OCI-LY7 (cell line): ENCODE measurements around the gene PEX14. TPM values are rescaled to one million over a fixed set of nuclear protein-coding genes. Genes with fewer than 3 reads are reported as not detected.

Experiments used
- BruUV-seq: library from RNA; stranded (reverse); fragments of 400-500 nt; replicated peaks from 2 replicates; lab custom pipeline; 2021; lab: Mats Ljungman, UMichigan
- CTCF ChIA-PET: fragments of 300-600 bp; sonication (Branson Sonifier 250); formaldehyde crosslinking; loops from one replicate; lab custom pipeline; 2022; ENCODE audit warnings: antibody characterized with exemption; ENCODE audit not compliant: unreplicated experiment; lab: Charles Lee
- POLR2A ChIA-PET: fragments of 300-600 bp; sonication (Branson Sonifier 250); formaldehyde crosslinking; loops from one replicate; lab custom pipeline; 2022; ENCODE audit warnings: antibody characterized with exemption; lab: Charles Lee
- DNase-seq: peaks from one replicate; pipeline ENCODE4 v3.0.0-alpha.2; 2015; ENCODE audit warnings: low spot score
- H2AFZ ChIP-seq: fragments of 200-600 bp; sonication (generic), shearing (Covaris generic); 2 replicates; pipeline ENCODE4 v1.6.1; 2014; ENCODE audit warnings: mild to moderate bottlenecking, antibody characterized with exemption, low read length, moderate library complexity
- H3K27ac ChIP-seq: fragments of 200-600 bp; sonication (generic); 2 replicates; pipeline ENCODE4 v1.5.1; 2014; ENCODE audit warnings: mixed run types, low read depth, mild to moderate bottlenecking, moderate library complexity, low read length, inconsistent platforms; ENCODE audit not compliant: poor library complexity, severe bottlenecking
- H3K36me3 ChIP-seq: fragments of 200-600 bp; sonication (generic); 2 replicates; pipeline ENCODE4 v1.6.1; 2014; ENCODE audit warnings: mild to moderate bottlenecking, antibody characterized with exemption, low read length, moderate library complexity, mixed read lengths; ENCODE audit not compliant: insufficient read depth
- H3K4me1 ChIP-seq: fragments of 200-600 bp; sonication (generic); 2 replicates; pipeline ENCODE4 v1.5.1; 2014; ENCODE audit warnings: mild to moderate bottlenecking, low read length; ENCODE audit not compliant: insufficient read depth, poor library complexity, severe bottlenecking
- H3K4me2 ChIP-seq: fragments of 200-600 bp; sonication (generic); 2 replicates; pipeline ENCODE4 v1.6.1; 2014; ENCODE audit warnings: mild to moderate bottlenecking, low read length
- H3K4me3 ChIP-seq: fragments of 200-600 bp; sonication (generic); 2 replicates; pipeline ENCODE4 v1.5.1; 2014; ENCODE audit warnings: mild to moderate bottlenecking, low read depth, low read length; ENCODE audit not compliant: poor library complexity, severe bottlenecking
- H3K79me2 ChIP-seq: fragments of 200-600 bp; sonication (generic); 2 replicates; pipeline ENCODE4 v1.6.1; 2016; ENCODE audit warnings: low read depth, mild to moderate bottlenecking, low read length, moderate library complexity, mixed read lengths; ENCODE audit not compliant: insufficient read depth
- H3K9me2 ChIP-seq: fragments of 200-600 bp; sonication (generic); 2 replicates; pipeline ENCODE4 v1.6.1; 2016; ENCODE audit warnings: mild to moderate bottlenecking, low read length, mixed read lengths; ENCODE audit not compliant: insufficient read depth
- H3K9me3 ChIP-seq: fragments of 200-600 bp; sonication (generic); 2 replicates; pipeline ENCODE4 v1.6.1; 2014; ENCODE audit warnings: mild to moderate bottlenecking, mixed run types, low read length, mixed read lengths
- H4K20me1 ChIP-seq: fragments of 200-600 bp; sonication (generic); 2 replicates; pipeline ENCODE4 v1.6.1; 2014; ENCODE audit warnings: mild to moderate bottlenecking, antibody characterized with exemption, low read length, moderate library complexity, mixed read lengths; ENCODE audit not compliant: insufficient read depth
- EZH2phosphoT487 ChIP-seq: fragments of 200-600 bp; sonication (generic); IDR thresholded peaks from 2 replicates; pipeline ENCODE4 v1.6.1; 2018; ENCODE audit warnings: low read depth, borderline replicate concordance, mild to moderate bottlenecking, mixed run types, antibody characterized with exemption, low read length, moderate library complexity, mixed read lengths
- intact Hi-C: fragments of 100-400 bp; cut with micrococcal nuclease; formaldehyde crosslinking; loops from one replicate; pipeline ENCODE4 v1.10.0; 2022; ENCODE audit not compliant: unreplicated experiment
- total RNA-seq, 2 experiments: library from RNA; depleted of rRNA in 1 of 2; stranded (reverse); fragments of >200 nt in 1 of 2; shearing (Covaris generic) in 1 of 2; gene quantifications; 2 replicates each; pipeline ENCODE4 v1.2.3, GENCODE V29; 2014 to 2022
- TF ChIP-seq, protein P1 (sequence below): fragments of 200-600 bp; sonication (generic); conservative IDR thresholded peaks from 2 replicates; pipeline ENCODE4 v1.5.1; 2014; ENCODE audit warnings: mild to moderate bottlenecking, antibody characterized with exemption, low read length, moderate library complexity, mixed read lengths

The PEX14 gene
- total RNA-seq, 2 experiments from 2014 or later, result 14.6 to 24.3 TPM

DNA sequence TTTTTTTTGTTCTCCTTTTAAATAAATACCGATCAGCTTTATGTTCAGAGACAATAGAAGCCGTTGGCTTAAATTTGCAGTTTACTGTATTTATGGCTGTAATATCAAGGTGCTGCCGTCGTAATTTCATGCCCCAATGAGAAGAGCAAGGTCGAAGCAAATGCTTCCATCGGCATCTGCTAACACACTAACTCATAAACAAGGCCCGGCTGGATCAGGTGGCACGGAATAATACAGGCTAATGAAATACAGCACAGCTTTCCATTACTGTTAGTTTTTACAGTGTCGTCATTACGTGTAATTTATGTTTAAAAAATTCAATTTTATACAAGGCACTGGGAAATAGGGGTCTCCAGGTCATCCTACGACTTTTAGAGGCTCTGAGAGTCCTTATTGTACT, 119.0 kb downstream of the PEX14 start:
- POLR2A ChIA-PET, result no interaction called here
- Histone ChIP-seq H3K9me2 (no peaks in the 10 kb centered on the region), H3K4me2 (no peak overlapping the region), H3K9me3 (no peaks in the 10 kb centered on the region), H2AFZ (no peak overlapping the region), H4K20me1 (no peaks in the 10 kb centered on the region; the same call in 1 of the 2 replicates), H3K27ac (no peak overlapping the region), H3K36me3 (no peaks in the 10 kb centered on the region), H3K4me3 (no peak overlapping the region), H3K4me1 (no peaks in the 10 kb centered on the region), H3K79me2 (no peaks in the 10 kb centered on the region)
- BruUV-seq, result no TSS peak
- intact Hi-C loops, result no loop called here
- CTCF ChIA-PET, result no interaction called here
- TF ChIP-seq, protein P1, sequence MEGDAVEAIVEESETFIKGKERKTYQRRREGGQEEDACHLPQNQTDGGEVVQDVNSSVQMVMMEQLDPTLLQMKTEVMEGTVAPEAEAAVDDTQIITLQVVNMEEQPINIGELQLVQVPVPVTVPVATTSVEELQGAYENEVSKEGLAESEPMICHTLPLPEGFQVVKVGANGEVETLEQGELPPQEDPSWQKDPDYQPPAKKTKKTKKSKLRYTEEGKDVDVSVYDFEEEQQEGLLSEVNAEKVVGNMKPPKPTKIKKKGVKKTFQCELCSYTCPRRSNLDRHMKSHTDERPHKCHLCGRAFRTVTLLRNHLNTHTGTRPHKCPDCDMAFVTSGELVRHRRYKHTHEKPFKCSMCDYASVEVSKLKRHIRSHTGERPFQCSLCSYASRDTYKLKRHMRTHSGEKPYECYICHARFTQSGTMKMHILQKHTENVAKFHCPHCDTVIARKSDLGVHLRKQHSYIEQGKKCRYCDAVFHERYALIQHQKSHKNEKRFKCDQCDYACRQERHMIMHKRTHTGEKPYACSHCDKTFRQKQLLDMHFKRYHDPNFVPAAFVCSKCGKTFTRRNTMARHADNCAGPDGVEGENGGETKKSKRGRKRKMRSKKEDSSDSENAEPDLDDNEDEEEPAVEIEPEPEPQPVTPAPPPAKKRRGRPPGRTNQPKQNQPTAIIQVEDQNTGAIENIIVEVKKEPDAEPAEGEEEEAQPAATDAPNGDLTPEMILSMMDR, result no peak
- no peak for TF ChIP-seq EZH2phosphoT487
- no peak for DNase-seq

DNA sequence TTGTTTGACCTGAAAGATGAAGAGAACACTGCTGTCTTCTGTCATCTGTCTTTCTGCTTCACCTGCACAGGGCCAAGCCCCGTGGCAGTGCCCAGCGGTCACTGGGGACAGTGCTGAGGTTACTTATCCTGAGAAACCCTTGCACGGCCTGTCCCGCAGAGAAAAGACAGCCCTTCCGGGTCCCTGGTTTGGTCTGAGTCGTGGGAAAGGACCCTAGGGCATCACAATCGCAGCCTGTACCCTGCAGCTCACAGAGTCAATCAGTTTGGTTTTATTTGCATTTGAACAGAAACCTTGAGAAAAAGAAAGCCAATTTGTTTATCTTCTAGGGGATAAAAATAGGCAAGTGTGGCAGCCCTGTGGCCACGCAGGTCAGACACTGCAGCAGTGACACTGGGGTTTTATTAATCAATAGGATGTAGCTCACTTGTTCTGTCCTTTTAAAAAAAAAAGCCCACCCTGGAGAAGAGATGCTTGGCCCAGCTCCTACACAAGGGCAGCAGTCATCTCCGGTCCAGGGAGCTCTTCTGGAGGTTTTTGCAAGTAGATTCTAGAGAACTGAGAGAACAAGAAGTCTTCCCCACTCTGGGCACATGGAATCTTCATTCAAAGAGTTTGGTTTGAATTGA, 120.0 kb downstream of the PEX14 start:
- intact Hi-C loops, result no loop called here
- CTCF ChIA-PET, result no interaction called here
- no peaks in the 10 kb centered on the region for H3K9me2 ChIP-seq
- no peaks in the 10 kb centered on the region for H3K9me3 ChIP-seq
- POLR2A ChIA-PET, result no interaction called here
- H3K4me1 ChIP-seq, result no peaks in the 10 kb centered on the region
- H3K4me2 ChIP-seq, result no peak overlapping the region
- TF ChIP-seq EZH2phosphoT487, result no peak
- TF ChIP-seq, protein P1, result no peak
- no peaks in the 10 kb centered on the region for H3K36me3 ChIP-seq
- no TSS peak for BruUV-seq
- H3K4me3 ChIP-seq, result no peak overlapping the region
- H2AFZ ChIP-seq, result no peak overlapping the region
- H4K20me1 ChIP-seq, result no peaks in the 10 kb centered on the region; the same call in 1 of the 2 replicates
- H3K27ac ChIP-seq, result no peak overlapping the region
- DNase-seq, result no peak
- no peaks in the 10 kb centered on the region for H3K79me2 ChIP-seq

DNA sequence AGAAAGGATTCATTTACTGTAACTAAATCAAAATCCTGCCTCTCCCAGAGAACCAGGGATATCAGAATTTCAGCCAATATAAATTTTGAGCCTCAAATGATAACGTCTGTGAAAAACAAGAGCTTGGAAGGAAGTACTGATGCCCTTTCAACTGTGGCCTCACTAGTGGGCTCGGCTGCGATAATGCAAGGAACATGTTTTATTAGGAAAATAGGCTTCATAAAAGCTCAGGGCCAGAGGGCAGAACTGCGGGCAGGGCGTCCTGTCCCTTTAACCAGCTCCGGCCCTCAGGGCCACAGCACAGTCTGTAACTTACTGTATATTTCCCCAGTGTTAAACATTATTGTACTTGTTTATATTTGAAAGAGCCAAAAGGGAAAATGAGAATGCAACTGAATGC, 122.0 kb downstream of the PEX14 start:
- H3K9me3 ChIP-seq, result no peaks in the 10 kb centered on the region
- POLR2A ChIA-PET, result interaction anchor here (0.5 kb wide), 1 partner anchor 82 kb away, joined by 3 read pairs; no protein-coding TSS in a partner anchor
- H3K79me2 ChIP-seq, result no peaks in the 10 kb centered on the region
- no TSS peak for BruUV-seq
- H3K9me2 ChIP-seq, result no peaks in the 10 kb centered on the region
- H4K20me1 ChIP-seq, result no peaks in the 10 kb centered on the region; the same call in 1 of the 2 replicates
- H3K4me2 ChIP-seq, result no peak overlapping the region
- H3K4me1 ChIP-seq, result no peaks in the 10 kb centered on the region
- CTCF ChIA-PET, result no interaction called here
- intact Hi-C loops, result no loop called here
- H2AFZ ChIP-seq, result no peak overlapping the region
- TF ChIP-seq EZH2phosphoT487, result no peak
- TF ChIP-seq, protein P1, result no peak
- no peak overlapping the region for H3K27ac ChIP-seq
- no peak for DNase-seq
- H3K36me3 ChIP-seq, result no peaks in the 10 kb centered on the region
- H3K4me3 ChIP-seq, result no peak overlapping the region
